Measurements from ENCODE around the gene BLVRB. TPM values are rescaled to one million over a fixed set of nuclear protein-coding genes. Genes with fewer than 3 reads are reported as not detected.
A peak's percentile ranks its signal among the peaks of the same experiment; 100 is the strongest.
"Not testable (repeated sequence)": the region's sequence is repeated elsewhere in the genome, so short reads cannot be mapped to it uniquely, and the experiment has no call there.

Gene BLVRB
- polyA plus RNA-seq, 6 donors from 2014 or later = 5.3 to 35.3 (median 24.5) TPM

DNA sequence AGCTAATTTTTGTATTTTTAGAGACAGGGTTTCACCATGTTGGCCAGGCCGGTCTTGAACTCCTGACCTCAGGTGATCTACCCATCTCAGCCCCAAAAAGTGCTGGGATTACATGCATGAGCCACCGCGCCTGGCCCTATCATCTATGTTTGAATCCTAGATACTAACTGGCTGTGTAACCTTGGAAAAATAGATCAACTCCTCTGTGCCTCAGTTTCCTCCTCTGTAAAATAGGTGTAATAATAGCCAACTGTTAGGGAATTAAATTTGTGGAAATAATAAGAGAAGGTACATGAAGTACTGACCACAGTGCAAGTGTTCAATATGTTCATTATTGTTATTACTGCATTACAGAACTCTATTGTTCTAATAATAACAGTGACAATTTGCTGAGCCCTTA, 5.6 kb upstream of the BLVRB start:
- Mint-ChIP-seq H3K36me3 (peaks cover 0 to 7% of the 10 kb centered on the region in 2 donors), H3K9me3 (peaks cover 0 to 4% (median 0%) of the 10 kb centered on the region in 7 donors), H3K27ac (no peak overlapping the region), H3K27me3 (peaks cover 8 to 36% (median 13%) of the 10 kb centered on the region in 3 donors), H3K4me1 (peaks cover 6 to 7% (median 7%) of the 10 kb centered on the region in 3 donors), H3K4me3 (peak overlapping the region in 1 of 8 donors; percentile 33)
- no peak for ATAC-seq (ENCODE audit: low read depth in 2 of 2)
- no peak for DNase-seq

DNA sequence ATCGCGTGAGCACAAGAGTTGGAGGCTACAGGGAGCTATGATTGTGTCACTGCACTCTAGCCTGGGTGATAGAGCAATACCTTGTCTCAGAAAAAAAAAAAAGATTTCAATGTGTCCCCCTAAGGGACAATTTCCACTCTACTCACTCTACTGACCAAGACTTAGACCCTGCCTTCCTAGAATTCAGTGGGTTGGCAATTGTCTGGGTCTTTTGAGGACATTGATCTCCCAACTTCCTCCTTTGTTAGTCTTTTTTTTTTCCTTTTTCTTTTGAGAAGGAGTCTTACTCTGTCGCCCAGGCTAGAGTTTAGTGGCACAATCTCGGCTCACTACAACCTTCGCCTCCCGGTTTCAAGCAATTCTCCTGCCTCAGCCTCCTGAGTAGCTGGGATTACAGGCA, 3.5 kb upstream of the BLVRB start:
- H3K36me3 Mint-ChIP-seq = peaks cover 0 to 7% of the 10 kb centered on the region in 2 donors
- H3K4me3 Mint-ChIP-seq = peak overlapping the region in 2 of 8 donors; percentile 57 to 74
- DNase-seq = no peak
- H3K27me3 Mint-ChIP-seq = peaks cover 9 to 41% (median 9%) of the 10 kb centered on the region in 3 donors
- no peak for ATAC-seq (ENCODE audit: low read depth in 2 of 2)
- H3K27ac Mint-ChIP-seq = peak overlapping the region in 2 of 6 donors; percentile 40 to 91
- peaks cover 0 to 5% (median 0%) of the 10 kb centered on the region in 7 donors for H3K9me3 Mint-ChIP-seq
- H3K4me1 Mint-ChIP-seq = peaks cover 21 to 26% (median 26%) of the 10 kb centered on the region in 3 donors

DNA sequence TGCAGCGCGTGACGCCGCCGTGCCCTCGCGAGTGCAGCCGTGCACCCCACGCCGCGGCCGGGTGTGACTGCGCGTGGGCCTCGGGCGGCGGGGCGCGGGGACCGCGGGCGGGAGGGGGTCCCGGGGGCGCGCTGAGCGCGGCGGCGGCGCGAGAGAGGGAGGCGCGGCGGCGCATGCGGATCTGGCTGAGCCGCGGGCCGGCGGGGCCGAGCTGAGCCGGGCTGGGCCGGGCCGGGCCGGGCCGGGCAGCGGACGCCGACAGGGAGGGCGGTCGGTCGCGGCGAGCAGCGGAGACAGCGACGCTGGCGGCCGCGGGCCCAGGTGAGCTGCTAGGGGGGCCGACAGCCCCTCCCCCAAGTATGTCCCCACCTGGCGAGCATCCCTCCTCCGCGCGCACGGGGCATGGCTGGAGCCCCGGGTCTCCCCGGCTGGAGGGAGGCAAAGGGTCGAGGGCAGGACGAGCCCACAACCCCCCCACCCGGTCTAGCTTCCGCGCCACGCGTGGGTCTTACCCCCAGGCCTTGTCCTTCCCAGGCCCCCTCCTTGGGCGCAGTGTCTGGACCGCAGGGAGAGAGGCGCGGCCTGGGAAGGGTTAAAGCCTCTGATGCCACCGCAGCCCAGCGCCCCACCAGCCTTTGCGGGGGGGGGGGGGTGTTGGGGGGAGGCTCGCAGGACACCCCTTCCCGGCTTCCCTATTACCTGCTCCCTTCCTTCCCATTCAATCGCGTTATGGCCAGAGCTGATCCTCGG, 1.6 kb upstream of the BLVRB start, which contains the start of gene SPTBN4:
TSS of gene SPTBN4 (plus strand) at position 17 of the 750 bp plus-strand sequence. CDS start 5,621 bp downstream, outside the sequence.
- H3K27ac Mint-ChIP-seq = peak within 1 kb of the TSS; percentile 89 to 100 (median 97)
- H3K27me3 Mint-ChIP-seq = peaks cover 9 to 41% (median 9%) of the 10 kb centered on the region in 3 donors
- H3K4me1 Mint-ChIP-seq = peaks cover 24 to 28% (median 26%) of the 10 kb centered on the region in 3 donors
- ATAC-seq (ENCODE audit: low read depth in 2 of 2) = no peak
- peak within 1 kb of the TSS; percentile 80 to 92 (median 88) for H3K4me3 Mint-ChIP-seq
- no peak for DNase-seq
- H3K9me3 Mint-ChIP-seq = peaks cover 0 to 5% (median 0%) of the 10 kb centered on the region in 7 donors
- H3K36me3 Mint-ChIP-seq = peaks cover 0 to 7% of the 10 kb centered on the region in 2 donors

DNA sequence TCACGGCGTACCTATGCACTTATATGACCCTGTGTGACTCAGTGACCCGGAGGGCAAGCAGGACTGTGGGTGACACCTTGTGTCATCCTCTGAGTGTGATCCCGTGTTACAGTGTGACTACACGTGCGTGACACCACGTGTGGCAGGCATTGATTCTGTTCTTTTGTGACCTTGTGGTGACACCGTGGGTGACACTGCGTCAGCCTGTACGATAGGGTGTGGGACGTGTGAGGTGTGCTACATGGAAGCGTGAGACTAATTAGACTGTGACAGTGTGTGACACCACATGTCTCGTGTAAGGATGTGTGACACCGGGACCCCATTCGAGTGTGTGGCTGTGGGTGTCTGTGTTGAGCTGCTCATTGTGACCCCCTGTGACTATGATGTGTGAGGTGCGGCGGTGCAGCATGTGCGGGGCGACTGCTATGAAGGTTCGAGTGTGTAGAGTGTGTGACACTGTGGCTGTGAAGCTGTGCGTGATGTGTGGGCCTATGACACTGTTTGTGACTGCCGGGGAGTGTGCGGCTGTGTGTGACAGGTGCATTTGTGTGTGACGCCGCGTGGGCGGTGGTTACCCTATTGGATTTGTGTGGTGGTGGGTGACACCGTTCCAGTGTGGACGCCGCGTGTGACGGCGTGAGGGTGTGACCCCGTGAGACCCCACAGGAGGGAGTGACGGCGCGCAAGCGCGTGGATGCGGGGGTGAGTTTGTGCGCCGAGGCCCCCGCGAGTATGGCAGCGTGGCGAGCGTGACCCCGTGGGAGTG, 857 bp upstream of the BLVRB start:
- peak; percentile 64 for DNase-seq
- Mint-ChIP-seq H3K4me1 (peaks cover 30 to 36% (median 34%) of the 10 kb centered on the region in 3 donors), H3K4me3 (peak overlapping the region; percentile 80 to 92 (median 88)), H3K27me3 (peaks cover 9 to 41% (median 9%) of the 10 kb centered on the region in 3 donors), H3K9me3 (peaks cover 0 to 5% (median 0%) of the 10 kb centered on the region in 7 donors), H3K27ac (peak overlapping the region; percentile 89 to 100 (median 97)), H3K36me3 (peaks cover 0 to 7% of the 10 kb centered on the region in 2 donors)
- peak; percentile 47 to 55 for ATAC-seq (ENCODE audit: low read depth in 2 of 2)

DNA sequence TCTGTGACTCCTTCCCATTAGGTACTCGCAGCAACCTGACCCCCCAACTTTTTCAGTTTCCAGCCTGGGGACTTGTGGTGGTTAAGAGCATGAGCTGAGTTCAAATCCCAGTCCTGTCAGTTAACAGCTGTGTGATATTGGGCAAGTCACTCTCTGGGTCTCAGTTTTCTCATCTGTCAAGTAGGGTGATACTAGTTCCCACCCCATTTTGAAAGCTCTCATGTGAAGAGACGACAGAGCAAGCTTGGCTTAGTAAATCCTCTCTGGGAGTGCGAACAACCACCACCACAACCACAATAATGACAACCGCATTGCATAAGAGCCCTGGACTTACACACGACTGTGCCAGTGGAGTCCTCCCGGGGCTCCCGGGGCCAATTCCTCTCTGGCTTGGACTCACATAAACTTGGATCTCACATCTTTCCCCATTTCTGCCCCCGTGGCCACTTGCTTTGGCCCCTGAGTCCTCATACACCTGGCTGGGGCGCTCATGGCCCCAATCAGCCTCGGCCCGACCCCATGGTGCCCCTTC, 454 bp downstream of the BLVRB start:
- H3K36me3 Mint-ChIP-seq = peaks cover 0 to 7% of the 10 kb centered on the region in 2 donors
- peak overlapping the region; percentile 88 to 99 (median 94) for H3K27ac Mint-ChIP-seq
- peak overlapping the region; percentile 80 to 92 (median 88) for H3K4me3 Mint-ChIP-seq
- peaks cover 5 to 31% (median 9%) of the 10 kb centered on the region in 3 donors for H3K27me3 Mint-ChIP-seq
- peaks cover 35 to 45% (median 40%) of the 10 kb centered on the region in 3 donors for H3K4me1 Mint-ChIP-seq
- DNase-seq (no peak), ATAC-seq (ENCODE audit: low read depth in 2 of 2) (no peak)
- peaks cover 0 to 5% (median 0%) of the 10 kb centered on the region in 7 donors for H3K9me3 Mint-ChIP-seq

DNA sequence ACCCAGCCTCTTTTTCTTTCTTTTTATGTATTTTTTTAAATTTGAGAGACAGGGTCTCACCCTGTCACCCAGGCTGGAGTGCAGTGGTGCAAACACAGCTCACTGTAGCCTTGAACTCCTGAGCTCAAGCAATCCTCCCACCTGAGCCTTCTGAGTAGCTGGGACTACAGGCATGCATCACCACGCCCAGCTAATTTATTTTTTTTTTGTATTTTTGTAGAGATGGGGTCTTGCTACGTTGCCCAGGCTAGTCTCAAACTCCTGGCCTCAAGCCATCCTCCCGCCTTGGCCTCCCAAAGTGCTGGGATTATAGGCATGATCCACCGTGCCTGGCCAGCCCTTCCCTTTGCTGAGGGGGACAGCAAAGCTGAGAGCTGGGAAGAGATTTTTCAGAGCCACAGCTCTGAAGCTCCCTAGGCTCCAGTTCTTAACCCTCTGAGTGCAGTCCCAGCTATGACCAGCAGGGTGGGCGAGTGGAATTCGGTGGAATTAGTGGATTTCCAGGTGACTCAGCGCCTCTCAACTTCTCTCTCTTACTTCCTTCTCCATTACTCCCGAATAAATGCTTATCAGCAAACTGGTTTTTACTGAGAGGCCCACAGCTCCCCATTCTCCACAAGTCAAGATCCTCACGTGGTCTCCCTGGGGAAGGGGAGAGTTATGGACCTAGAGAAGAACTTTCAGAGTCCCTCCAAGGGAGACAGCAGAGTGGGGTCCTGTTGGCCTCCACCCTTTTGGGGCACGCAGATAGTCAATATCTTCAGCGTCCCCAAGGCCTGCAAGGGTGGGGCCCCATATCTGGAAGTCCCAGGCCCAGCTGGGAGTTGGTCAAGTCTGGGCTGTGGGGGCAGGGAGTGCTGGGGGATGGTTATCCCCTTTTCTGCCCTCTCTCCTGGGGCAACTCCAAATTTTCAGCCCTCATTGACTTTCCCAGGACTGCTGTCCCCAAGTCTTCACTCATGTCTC, 1.2 kb downstream of the BLVRB start:
- Mint-ChIP-seq H3K4me1 (peaks cover 35 to 45% (median 40%) of the 10 kb centered on the region in 3 donors), H3K27ac (peak overlapping the region in 3 of 6 donors; percentile 58 to 99 (median 95)), H3K4me3 (peak overlapping the region in 7 of 8 donors; percentile 23 to 92 (median 88)), H3K36me3 (peaks cover 0 to 7% of the 10 kb centered on the region in 2 donors), H3K27me3 (peaks cover 5 to 31% (median 9%) of the 10 kb centered on the region in 3 donors), H3K9me3 (peaks cover 0 to 5% (median 0%) of the 10 kb centered on the region in 7 donors)
- ATAC-seq (ENCODE audit: low read depth in 2 of 2) (no peak), DNase-seq (peak; percentile 32)

DNA sequence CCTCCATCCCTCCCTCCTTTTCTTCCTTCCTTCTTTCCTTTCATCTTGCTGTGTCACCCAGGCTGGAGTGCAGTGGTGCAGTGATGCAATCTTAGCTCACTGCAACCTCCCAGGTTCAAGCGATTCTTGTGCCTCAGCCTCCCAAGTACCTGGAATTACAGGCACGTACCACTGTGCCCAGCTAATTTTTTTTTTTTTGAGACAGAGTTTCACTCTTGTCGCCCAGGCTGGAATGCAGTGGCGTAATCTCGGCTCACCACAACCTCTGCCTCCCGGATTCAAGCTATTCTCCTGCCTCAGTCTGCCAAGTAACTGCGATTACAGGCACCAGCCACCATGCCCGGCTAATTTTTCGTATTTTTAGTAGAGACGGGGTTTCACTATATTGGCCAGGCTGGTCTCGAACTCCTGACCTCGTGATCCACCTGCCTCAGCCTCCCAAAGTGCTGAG, 1.9 kb downstream of the BLVRB start:
- ATAC-seq (ENCODE audit: low read depth in 2 of 2); H3K9me3 Mint-ChIP-seq; DNase-seq; H3K36me3 Mint-ChIP-seq: not testable (repeated sequence)
- Mint-ChIP-seq H3K4me1 (peaks cover 35 to 45% (median 40%) of the 10 kb centered on the region in 3 donors), H3K27me3 (peaks cover 5 to 24% (median 9%) of the 10 kb centered on the region in 3 donors), H3K27ac (peak overlapping the region in 1 of 6 donors; percentile 47), H3K4me3 (peak overlapping the region in 3 of 8 donors; percentile 20 to 73 (median 42))

DNA sequence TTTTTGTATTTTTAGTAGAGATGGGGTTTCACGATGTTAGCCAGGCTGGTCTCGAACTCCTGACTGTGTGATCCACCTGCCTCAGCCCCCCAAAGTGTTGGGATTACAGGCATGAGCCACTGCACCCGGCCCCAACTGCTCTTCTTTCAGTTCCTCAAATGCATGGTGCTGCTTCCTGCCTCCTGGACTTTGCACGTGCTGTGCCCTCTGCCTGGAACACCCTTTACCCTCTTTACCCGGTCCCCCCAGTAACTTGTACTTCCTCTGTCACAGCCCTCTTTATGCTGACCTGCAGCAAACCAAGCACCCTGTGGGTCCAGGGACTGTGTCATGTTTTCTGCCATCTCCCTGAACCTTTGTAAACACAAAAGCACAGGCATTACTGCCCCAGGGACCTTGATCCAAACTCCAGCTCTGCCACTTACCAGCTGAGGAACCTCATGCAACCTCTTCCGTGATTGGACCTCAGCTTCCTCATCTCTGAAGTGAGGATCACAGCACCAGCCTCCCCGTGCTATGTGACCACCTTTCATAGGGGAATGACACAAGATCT, 3.8 kb downstream of the BLVRB start:
- Mint-ChIP-seq H3K27ac (peak overlapping the region in 3 of 6 donors; percentile 57 to 80 (median 63)), H3K4me3 (peak overlapping the region in 3 of 8 donors; percentile 32 to 62 (median 62)), H3K4me1 (peaks cover 35 to 45% (median 39%) of the 10 kb centered on the region in 3 donors), H3K27me3 (peaks cover 5 to 11% (median 7%) of the 10 kb centered on the region in 3 donors), H3K9me3 (peaks cover 0 to 5% (median 0%) of the 10 kb centered on the region in 7 donors), H3K36me3 (peaks cover 0 to 6% of the 10 kb centered on the region in 2 donors)
- ATAC-seq (ENCODE audit: low read depth in 2 of 2) (no peak), DNase-seq (peak; percentile 17)

DNA sequence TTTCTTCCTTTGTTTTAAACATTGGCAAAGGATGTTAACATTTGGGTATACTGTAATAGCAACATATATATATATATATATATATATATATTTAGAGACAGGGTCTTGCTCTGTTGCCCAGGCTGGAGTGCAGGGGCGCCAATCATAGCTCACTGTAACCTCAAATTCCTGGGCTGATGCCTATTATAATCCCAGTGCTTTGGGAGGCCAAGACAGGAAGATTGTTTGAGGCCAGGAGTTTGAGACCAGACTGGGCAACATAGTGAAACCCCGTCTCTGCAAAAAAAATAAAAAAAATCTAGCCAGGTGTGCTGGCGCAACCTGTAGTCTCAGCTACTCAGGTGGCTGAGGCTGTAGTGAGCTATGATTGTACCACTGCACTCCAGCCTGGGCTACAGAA, 5.4 kb downstream of the BLVRB start:
- Mint-ChIP-seq H3K36me3 (no peaks in the 10 kb centered on the region), H3K4me3 (no peak overlapping the region), H3K27me3 (no peaks in the 10 kb centered on the region), H3K9me3 (peaks cover 0 to 4% (median 0%) of the 10 kb centered on the region in 7 donors), H3K4me1 (peaks cover 21 to 29% (median 24%) of the 10 kb centered on the region in 3 donors), H3K27ac (no peak overlapping the region)
- DNase-seq (no peak), ATAC-seq (ENCODE audit: low read depth in 2 of 2) (no peak)

DNA sequence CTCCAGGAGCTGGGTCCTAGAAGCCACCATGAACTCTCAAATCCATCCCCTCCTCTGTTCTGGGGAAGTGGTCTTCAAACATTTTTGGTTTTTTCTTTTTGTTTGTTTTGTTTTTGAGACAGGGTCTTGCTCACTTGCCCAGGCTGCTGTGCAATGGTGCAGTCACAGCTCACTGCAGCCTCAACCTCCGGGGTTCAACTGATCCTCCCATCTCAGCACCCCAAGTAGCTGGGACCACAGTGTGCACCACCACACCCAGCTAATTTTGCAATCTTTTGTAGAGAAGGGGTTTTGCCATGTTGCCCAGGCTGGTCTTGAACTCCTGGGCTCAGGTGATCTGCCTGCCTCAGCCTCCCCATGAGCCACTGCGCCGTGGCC, 7.0 kb downstream of the BLVRB start:
- ATAC-seq (ENCODE audit: low read depth in 2 of 2) = no peak
- peaks cover 0 to 4% (median 0%) of the 10 kb centered on the region in 7 donors for H3K9me3 Mint-ChIP-seq
- no peak overlapping the region for H3K27ac Mint-ChIP-seq
- peaks cover 14 to 19% (median 15%) of the 10 kb centered on the region in 3 donors for H3K4me1 Mint-ChIP-seq
- H3K27me3 Mint-ChIP-seq = no peaks in the 10 kb centered on the region
- no peaks in the 10 kb centered on the region for H3K36me3 Mint-ChIP-seq
- no peak overlapping the region for H3K4me3 Mint-ChIP-seq
- DNase-seq = no peak

DNA sequence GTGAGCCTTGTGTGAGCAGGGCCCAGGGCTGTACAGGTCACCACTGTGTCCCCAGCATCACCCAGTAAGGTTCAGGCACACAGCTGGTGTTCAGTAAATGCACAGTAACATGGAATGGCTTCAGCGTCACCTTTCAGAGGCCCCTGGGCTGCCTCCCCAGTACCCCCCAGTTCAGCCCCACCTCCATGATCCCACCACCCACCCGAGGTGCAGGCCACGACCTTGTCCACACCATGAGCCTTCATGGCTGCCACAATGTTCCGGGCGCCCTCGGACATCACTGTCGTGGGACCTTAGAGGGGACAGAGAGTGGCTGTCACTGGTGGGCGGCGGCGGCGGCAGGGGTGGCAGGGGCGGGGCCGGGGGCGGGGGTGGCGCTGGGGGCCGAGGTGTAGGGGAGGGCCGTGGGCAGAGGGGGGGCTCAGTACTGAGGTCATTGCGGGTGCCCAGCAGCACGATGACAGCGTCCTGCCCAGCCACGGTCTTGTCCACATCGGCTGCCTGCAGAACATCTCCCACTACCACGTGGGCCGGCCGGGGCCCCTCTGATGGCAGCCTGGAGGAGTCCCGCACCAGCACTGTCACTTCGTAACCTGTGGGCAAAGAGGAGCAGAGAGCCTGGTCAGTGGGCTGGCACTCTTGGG, 7.5 kb downstream of the BLVRB start:
- Mint-ChIP-seq H3K36me3 (no peaks in the 10 kb centered on the region), H3K27me3 (no peaks in the 10 kb centered on the region), H3K9me3 (peaks cover 0 to 4% (median 0%) of the 10 kb centered on the region in 7 donors), H3K4me1 (peaks cover 14 to 18% (median 15%) of the 10 kb centered on the region in 3 donors), H3K4me3 (no peak overlapping the region), H3K27ac (no peak overlapping the region)
- ATAC-seq (ENCODE audit: low read depth in 2 of 2) (no peak), DNase-seq (no peak)

Measured in naive B cell (primary cell).